H9 (cell line): ENCODE results near the gene KLHL13. TPM values are rescaled to one million over a fixed set of nuclear protein-coding genes. Genes with fewer than 3 reads are reported as not detected.

ENCODE experiments used
- DNase-seq: peaks from one replicate; pipeline ENCODE4 v3.0.0-alpha.2; 2017
- H2AFZ ChIP-seq: one replicate; pipeline ENCODE4 v1.6.1; 2013; ENCODE audit warnings: mild to moderate bottlenecking, low read length, control low read depth, moderate library complexity
- H2AK5ac ChIP-seq: 2 replicates; pipeline ENCODE4 v1.6.1; 2013; ENCODE audit warnings: low read length, control low read depth, mixed read lengths; ENCODE audit not compliant: insufficient read length
- H2BK120ac ChIP-seq: one replicate; pipeline ENCODE4 v1.6.1; 2013; ENCODE audit warnings: low read depth, mild to moderate bottlenecking, low read length, control low read depth, inconsistent platforms; ENCODE audit not compliant: poor library complexity, severe bottlenecking
- H2BK12ac ChIP-seq: 2 replicates; pipeline ENCODE4 v1.6.1; 2013; ENCODE audit warnings: low read length, control low read depth, mixed read lengths, low read depth; ENCODE audit not compliant: insufficient read length
- H2BK15ac ChIP-seq: 2 replicates; pipeline ENCODE4 v1.6.1; 2013; ENCODE audit warnings: low read depth, low read length, control low read depth
- H2BK20ac ChIP-seq: one replicate; pipeline ENCODE4 v1.6.1; 2013; ENCODE audit warnings: low read depth, mild to moderate bottlenecking, low read length, control low read depth, inconsistent platforms; ENCODE audit not compliant: poor library complexity, severe bottlenecking
- H2BK5ac ChIP-seq: 2 replicates; pipeline ENCODE4 v1.6.1; 2013; ENCODE audit warnings: low read length, control low read depth, mixed read lengths; ENCODE audit not compliant: insufficient read length
- H3K14ac ChIP-seq: 2 replicates; pipeline ENCODE4 v1.6.1; 2013; ENCODE audit warnings: low read length, control low read depth; ENCODE audit not compliant: insufficient read depth
- H3K18ac ChIP-seq: 2 replicates; pipeline ENCODE4 v1.6.1; 2013; ENCODE audit warnings: low read depth, mild to moderate bottlenecking, mixed read lengths, low read length, control low read depth; ENCODE audit not compliant: insufficient read length
- H3K23ac ChIP-seq: 2 replicates; pipeline ENCODE4 v1.6.1; 2013; ENCODE audit warnings: low read length, control low read depth, mixed read lengths, low read depth; ENCODE audit not compliant: insufficient read length
- H3K23me2 ChIP-seq: 2 replicates; pipeline ENCODE4 v1.6.1; 2013; ENCODE audit warnings: low read depth, mild to moderate bottlenecking, mixed read lengths, low read length, control low read depth; ENCODE audit not compliant: insufficient read length, poor library complexity, severe bottlenecking
- H3K27ac ChIP-seq: 2 replicates; pipeline ENCODE4 v1.5.1; 2013; ENCODE audit warnings: low read length, control low read depth, mixed read lengths, low read depth; ENCODE audit not compliant: insufficient read length
- H3K27me3 ChIP-seq: 2 replicates; pipeline ENCODE4 v1.6.1; 2013; ENCODE audit warnings: low read length, control low read depth, inconsistent platforms; ENCODE audit not compliant: insufficient read depth
- H3K4ac ChIP-seq: 2 replicates; pipeline ENCODE4 v1.6.1; 2013; ENCODE audit warnings: low read depth, mild to moderate bottlenecking, control low read depth, inconsistent platforms, low read length, moderate library complexity
- H3K4me1 ChIP-seq: 2 replicates; pipeline ENCODE4 v1.6.1; 2013; ENCODE audit warnings: low read length, control low read depth, inconsistent platforms; ENCODE audit not compliant: insufficient read depth
- H3K4me2 ChIP-seq: 2 replicates; pipeline ENCODE4 v1.6.1; 2013; ENCODE audit warnings: low read length, control low read depth, mixed read lengths; ENCODE audit not compliant: insufficient read length, insufficient read depth
- H3K56ac ChIP-seq: 2 replicates; pipeline ENCODE4 v1.6.1; 2013; ENCODE audit warnings: low read depth, mild to moderate bottlenecking, mixed read lengths, low read length, control low read depth; ENCODE audit not compliant: insufficient read length
- H3K79me1 ChIP-seq: 2 replicates; pipeline ENCODE4 v1.6.1; 2013; ENCODE audit warnings: low read depth, mild to moderate bottlenecking, moderate library complexity, low read length, control low read depth, inconsistent platforms; ENCODE audit not compliant: insufficient read depth, poor library complexity, severe bottlenecking
- H3K79me2 ChIP-seq: 2 replicates; pipeline ENCODE4 v1.6.1; 2013; ENCODE audit warnings: low read length, control low read depth, inconsistent platforms; ENCODE audit not compliant: insufficient read depth
- H3K9ac ChIP-seq: 2 replicates; pipeline ENCODE4 v1.6.1; 2013; ENCODE audit warnings: low read length, control low read depth, mixed read lengths; ENCODE audit not compliant: insufficient read length; ENCODE audit errors: extremely low read depth
- H3K9me3 ChIP-seq: one replicate; pipeline ENCODE4 v1.6.1; 2013; ENCODE audit warnings: low read depth, low read length, inconsistent platforms; ENCODE audit not compliant: control insufficient read depth
- H3T11ph ChIP-seq: one replicate; pipeline ENCODE4 v1.6.1; 2013; ENCODE audit warnings: mild to moderate bottlenecking, low read length, control low read depth, inconsistent platforms
- H4K20me1 ChIP-seq: one replicate; pipeline ENCODE4 v1.6.1; 2013; ENCODE audit not compliant: control insufficient read depth, insufficient read length, insufficient read depth
- H4K5ac ChIP-seq: 2 replicates; pipeline ENCODE4 v1.6.1; 2013; ENCODE audit warnings: low read depth, mild to moderate bottlenecking, mixed read lengths, low read length, control low read depth; ENCODE audit not compliant: insufficient read length
- H4K8ac ChIP-seq: replicated peaks from 2 replicates; pipeline ENCODE4 v1.6.1; 2013; ENCODE audit warnings: low read length, control low read depth, mixed read lengths, low read depth; ENCODE audit not compliant: insufficient read length
- H4K91ac ChIP-seq: 2 replicates; pipeline ENCODE4 v1.6.1; 2013; ENCODE audit warnings: low read depth, mild to moderate bottlenecking, moderate library complexity, mixed read lengths, low read length, control low read depth; ENCODE audit not compliant: insufficient read length
- H3K27ac Mint-ChIP-seq, 3 experiments: 2 replicates in 2 of 3; 3 replicates in 1 of 3; pipeline ENCODE4 v1.8.0; 2020 to 2021; ENCODE audit warnings: mixed read lengths in 3 of 3, mild to moderate bottlenecking in 1 of 3, moderate library complexity in 1 of 3
- H3K27me3 Mint-ChIP-seq: 2 replicates; pipeline ENCODE4 v1.8.0; 2021; ENCODE audit warnings: low read depth, mild to moderate bottlenecking, moderate library complexity, mixed read lengths
- H3K36me3 Mint-ChIP-seq, 3 experiments: 2 replicates in 2 of 3; 3 replicates in 1 of 3; pipeline ENCODE4 v1.8.0; 2020 to 2021; ENCODE audit warnings: low read depth in 3 of 3, mixed read lengths in 3 of 3; ENCODE audit not compliant: insufficient read depth in 1 of 3
- H3K4me1 Mint-ChIP-seq, 2 experiments: 2 replicates each; pipeline ENCODE4 v1.8.0; 2020; ENCODE audit warnings: mixed read lengths in 2 of 2
- H3K4me3 Mint-ChIP-seq, 2 experiments: 2 replicates in 1 of 2; 3 replicates in 1 of 2; pipeline ENCODE4 v1.8.0; 2020 to 2021; ENCODE audit warnings: mild to moderate bottlenecking in 2 of 2, mixed read lengths in 2 of 2, moderate library complexity in 1 of 2
- H3K9me3 Mint-ChIP-seq, 2 experiments: 2 replicates in 1 of 2; 3 replicates in 1 of 2; pipeline ENCODE4 v1.8.0; 2020; ENCODE audit warnings: mild to moderate bottlenecking in 2 of 2, mixed read lengths in 2 of 2, moderate library complexity in 1 of 2
- WGBS: extraction: QIAGEN DNeasy Blood & Tissue Kit; methylation state at CpG from one replicate; pipeline ENCODE4 v1.1.7; 2013; ENCODE audit warnings: missing lambda C conversion rate, low lambda C conversion rate, mixed read lengths; ENCODE audit not compliant: insufficient read length; ENCODE audit errors: extremely low coverage; 5-methylcytosine and 5-hydroxymethylcytosine counted together
- total RNA-seq: library from RNA; stranded (reverse); gene quantifications from 2 replicates; pipeline ENCODE4 v1.2.1, GENCODE V29; 2021
- TF ChIP-seq, protein P1 (sequence below): fragments of 200-600 bp; sonication (generic); conservative IDR thresholded peaks from 3 replicates; pipeline ENCODE4 v1.8.0; 2021; ENCODE audit warnings: antibody characterized with exemption, mild to moderate bottlenecking

The KLHL13 gene
- total RNA-seq, 1 experiment from 2014 or later = 4.1 TPM

DNA sequence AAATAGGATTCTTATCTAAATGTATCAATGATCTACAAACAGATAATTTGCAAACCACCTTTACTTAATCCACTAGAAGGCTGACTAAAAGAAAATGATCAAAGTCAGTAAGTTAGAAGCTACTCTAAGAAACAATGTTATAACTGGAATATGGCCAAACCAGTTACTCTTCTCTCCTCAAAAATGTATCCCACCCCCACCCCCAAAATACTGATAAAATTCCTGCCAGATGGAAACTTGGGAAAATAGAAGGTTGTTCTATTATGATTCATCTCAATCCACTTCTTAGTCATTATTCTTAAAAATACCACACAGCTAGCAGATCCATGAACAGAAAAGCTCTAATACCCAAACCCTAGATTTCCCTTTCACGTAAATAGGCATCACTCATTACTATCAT, 206.4 kb downstream of the KLHL13 start:
- no peaks in the 10 kb centered on the region for H3K4me1 ChIP-seq
- no peak overlapping the region for H2BK120ac ChIP-seq
- Mint-ChIP-seq H3K27me3 (no peaks in the 10 kb centered on the region), H3K36me3 (peaks cover 0 to 4% (median 0%) of the 10 kb centered on the region in 3 experiments; a peak in 1 of 7 replicates), H3K27ac (no peak overlapping the region), H3K4me1 (peaks cover 4 to 9% of the 10 kb centered on the region in 2 experiments; a peak in 2 of 4 replicates), H3K4me3 (no peak overlapping the region), H3K9me3 (peaks cover 2 to 41% of the 10 kb centered on the region in 2 experiments; a peak in 2 of 5 replicates)
- no peak overlapping the region for H2BK20ac ChIP-seq
- no peak overlapping the region for H4K5ac ChIP-seq
- H4K8ac ChIP-seq = no peak overlapping the region
- no peak overlapping the region for H2AFZ ChIP-seq
- no peak overlapping the region for H2BK5ac ChIP-seq
- H3T11ph ChIP-seq = no peak overlapping the region
- no CpG with 5 or more reads among the region's 1 CpG for WGBS
- no peak overlapping the region for H3K9ac ChIP-seq
- H3K27me3 ChIP-seq = no peaks in the 10 kb centered on the region; the same call in 1 of the 2 replicates
- no peak overlapping the region for H3K18ac ChIP-seq
- no peaks in the 10 kb centered on the region for H3K23me2 ChIP-seq
- H3K79me1 ChIP-seq = no peaks in the 10 kb centered on the region
- H3K23ac ChIP-seq = no peak overlapping the region
- H3K79me2 ChIP-seq = no peaks in the 10 kb centered on the region
- H2BK15ac ChIP-seq = no peak overlapping the region
- no peaks in the 10 kb centered on the region for H4K20me1 ChIP-seq
- H3K56ac ChIP-seq = no peak overlapping the region
- peaks cover 6% of the 10 kb centered on the region for H3K9me3 ChIP-seq
- H4K91ac ChIP-seq = no peak overlapping the region
- no peak overlapping the region for H3K14ac ChIP-seq
- H2BK12ac ChIP-seq = no peak overlapping the region
- no peak overlapping the region for H2AK5ac ChIP-seq
- DNase-seq = no peak
- TF ChIP-seq, protein P1, sequence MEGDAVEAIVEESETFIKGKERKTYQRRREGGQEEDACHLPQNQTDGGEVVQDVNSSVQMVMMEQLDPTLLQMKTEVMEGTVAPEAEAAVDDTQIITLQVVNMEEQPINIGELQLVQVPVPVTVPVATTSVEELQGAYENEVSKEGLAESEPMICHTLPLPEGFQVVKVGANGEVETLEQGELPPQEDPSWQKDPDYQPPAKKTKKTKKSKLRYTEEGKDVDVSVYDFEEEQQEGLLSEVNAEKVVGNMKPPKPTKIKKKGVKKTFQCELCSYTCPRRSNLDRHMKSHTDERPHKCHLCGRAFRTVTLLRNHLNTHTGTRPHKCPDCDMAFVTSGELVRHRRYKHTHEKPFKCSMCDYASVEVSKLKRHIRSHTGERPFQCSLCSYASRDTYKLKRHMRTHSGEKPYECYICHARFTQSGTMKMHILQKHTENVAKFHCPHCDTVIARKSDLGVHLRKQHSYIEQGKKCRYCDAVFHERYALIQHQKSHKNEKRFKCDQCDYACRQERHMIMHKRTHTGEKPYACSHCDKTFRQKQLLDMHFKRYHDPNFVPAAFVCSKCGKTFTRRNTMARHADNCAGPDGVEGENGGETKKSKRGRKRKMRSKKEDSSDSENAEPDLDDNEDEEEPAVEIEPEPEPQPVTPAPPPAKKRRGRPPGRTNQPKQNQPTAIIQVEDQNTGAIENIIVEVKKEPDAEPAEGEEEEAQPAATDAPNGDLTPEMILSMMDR = no peak
- no peak overlapping the region for H3K27ac ChIP-seq
- no peak overlapping the region for H3K4ac ChIP-seq
- no peak overlapping the region for H3K4me2 ChIP-seq
